GM21576 (cell line): Measurements from ENCODE around the gene TICAM2.
"Not testable (repeated sequence)": the region's sequence is repeated elsewhere in the genome, so short reads cannot be mapped to it uniquely, and the experiment has no call there.

Experiments
- ATAC-seq: cut with Tn5 transposase; IDR thresholded peaks from one replicate; pipeline ENCODE4 v1.9.1; 2021; ENCODE audit warnings: mild to moderate bottlenecking, moderate library complexity; ENCODE audit not compliant: unreplicated experiment

Gene TICAM2

GRCh38 chr5:115601701-115602590 is at the start of gene TICAM2:
TICAM2 (minus strand) TSS chr5:115602479; CDS start chr5:115581256, 21,223 bp downstream.
- peak; percentile 73 for ATAC-seq

DNA sequence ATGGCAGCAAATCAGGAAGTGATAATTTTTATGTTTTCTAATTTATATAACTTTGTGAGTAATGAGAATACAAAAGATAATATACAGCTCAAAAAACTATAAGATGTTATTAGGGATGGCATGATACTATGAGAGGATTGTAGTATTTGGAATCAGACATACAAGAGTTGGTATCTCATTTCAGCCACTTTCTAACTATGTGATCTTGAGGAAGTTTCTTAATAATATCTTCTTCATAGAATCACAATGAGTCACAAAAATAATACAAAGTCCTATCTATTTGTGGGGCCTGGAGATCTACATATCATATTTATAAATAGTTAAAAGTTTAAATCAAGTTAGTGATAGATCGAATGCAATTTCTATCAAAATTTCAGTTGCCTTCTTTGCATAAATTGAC is 47.3 kb upstream of the TICAM2 start:
- no peak for ATAC-seq

DNA sequence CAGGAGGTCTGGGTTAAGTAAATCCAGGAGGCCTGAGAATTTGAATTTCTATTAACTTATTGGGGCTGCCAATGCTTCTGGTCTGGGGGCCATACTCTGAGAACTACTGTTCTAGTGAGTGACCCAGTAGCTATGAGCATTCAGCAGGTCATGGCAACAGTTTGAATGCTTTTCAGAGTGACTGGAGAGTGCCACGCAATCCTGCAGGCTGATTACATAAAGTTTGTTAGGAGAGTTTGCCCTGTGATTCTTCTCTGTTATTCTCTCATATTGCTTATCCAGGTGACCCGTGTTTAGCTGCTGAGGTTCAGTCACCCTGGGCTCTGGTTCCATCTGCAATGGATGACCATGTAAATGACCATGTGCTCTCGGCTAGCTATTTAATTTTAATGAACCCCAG is 45.8 kb upstream of the TICAM2 start:
- ATAC-seq, result no peak

DNA sequence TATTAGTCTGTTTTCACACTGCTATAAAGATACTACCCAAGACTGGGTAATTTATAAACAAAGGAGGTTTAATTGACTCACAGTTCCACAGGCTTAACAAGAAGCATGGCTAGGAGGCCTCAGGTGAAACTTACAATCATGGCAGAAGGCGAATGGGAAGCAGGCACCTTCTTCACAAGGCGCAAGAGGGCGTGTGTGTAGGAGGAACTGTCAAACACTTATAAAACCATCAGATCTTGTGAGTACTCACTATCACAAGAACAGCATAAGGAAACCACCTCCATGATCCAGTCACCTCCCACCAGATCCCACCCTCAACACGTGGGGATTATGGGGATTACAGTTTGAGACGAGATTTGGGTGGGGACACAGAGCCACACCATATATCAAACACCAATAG is 43.1 kb upstream of the TICAM2 start:
- ATAC-seq, result not testable (repeated sequence)

- ATAC-seq, result no peak
Observed at GRCh38 chr5:115644046-115644445, 41.8 kb upstream of the TICAM2 start.

- ATAC-seq, result no peak
Observed at GRCh38 chr5:115641948-115642347, 39.7 kb upstream of the TICAM2 start.

DNA sequence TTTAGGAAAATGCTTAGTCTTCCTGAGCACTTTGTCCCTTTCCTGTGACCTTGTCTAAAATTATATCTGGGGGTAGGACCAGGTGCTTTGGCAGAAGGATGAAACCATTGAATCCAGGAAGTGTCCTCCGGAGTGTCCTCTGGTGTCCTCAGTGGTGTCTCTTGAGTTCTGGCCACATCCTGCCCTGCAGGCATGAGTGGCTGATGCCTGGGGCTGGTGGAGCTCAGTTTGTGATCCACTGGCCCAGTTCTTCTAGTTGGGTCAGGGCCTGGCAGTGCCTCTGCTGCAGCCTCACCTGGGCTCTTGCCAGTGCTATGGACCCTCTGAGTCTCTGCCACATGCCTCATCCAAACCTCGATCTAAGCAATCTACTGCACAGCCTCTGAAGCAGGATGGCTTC is 38.0 kb upstream of the TICAM2 start:
- ATAC-seq, result no peak

DNA sequence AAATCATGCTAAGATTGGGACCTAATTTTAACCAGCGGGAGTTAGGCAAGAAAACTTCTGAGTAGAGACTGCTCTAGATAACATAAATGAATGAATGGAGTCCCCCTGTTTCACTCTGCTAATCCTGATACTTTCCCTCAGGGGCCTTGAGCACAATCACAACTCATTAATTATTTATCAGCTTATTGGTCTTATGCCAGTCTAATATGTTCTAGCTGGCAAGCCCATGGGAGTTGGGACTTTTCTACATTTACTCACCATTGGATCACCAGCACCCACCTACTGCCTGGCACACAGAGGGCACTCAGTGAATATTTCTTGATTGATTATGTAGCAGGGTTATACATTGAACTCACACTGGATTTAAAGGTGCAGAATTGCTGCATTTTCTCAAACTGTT is 37.1 kb upstream of the TICAM2 start:
- ATAC-seq, result no peak

DNA sequence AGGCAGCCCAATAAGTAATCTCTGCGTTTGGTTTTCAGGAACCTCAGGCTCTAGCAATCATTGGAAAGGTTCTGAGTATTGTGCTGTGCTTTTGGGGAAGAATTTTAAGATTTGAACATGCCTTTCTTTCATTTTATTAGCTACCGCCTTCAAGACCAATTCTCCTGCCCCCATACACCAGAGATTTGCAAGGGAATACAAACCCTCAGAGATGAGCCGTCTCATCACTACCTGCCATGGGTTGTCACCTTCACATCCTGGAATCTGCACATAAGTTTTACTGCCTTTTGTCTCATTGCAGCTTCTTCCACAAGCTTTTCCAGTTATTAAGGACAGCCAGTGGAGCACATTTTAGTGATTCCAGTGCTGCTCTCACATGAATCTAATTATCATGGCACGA is 35.2 kb upstream of the TICAM2 start:
- no peak for ATAC-seq

DNA sequence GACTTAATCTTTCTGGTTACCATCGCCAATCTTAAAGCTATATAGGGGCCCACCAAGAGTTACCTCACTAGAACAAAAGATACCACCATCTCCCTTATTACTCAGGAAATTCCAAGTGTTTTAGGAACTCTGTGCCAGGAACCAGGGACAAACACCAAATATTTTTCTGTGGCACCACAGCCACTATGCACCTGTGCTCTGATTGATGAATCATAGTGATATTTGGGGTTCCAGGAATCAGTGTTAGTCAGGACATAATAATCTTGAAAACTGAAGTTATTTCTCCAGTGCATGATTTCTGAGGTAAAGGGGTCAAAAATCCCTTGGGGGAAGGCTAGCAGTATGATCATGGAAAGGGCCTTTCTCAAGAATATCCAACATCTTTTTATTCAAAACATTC is 33.7 kb upstream of the TICAM2 start:
- no peak for ATAC-seq

- ATAC-seq, result peak; percentile 64
Observed at GRCh38 chr5:115634343-115635132, 32.3 kb upstream of the TICAM2 start.

DNA sequence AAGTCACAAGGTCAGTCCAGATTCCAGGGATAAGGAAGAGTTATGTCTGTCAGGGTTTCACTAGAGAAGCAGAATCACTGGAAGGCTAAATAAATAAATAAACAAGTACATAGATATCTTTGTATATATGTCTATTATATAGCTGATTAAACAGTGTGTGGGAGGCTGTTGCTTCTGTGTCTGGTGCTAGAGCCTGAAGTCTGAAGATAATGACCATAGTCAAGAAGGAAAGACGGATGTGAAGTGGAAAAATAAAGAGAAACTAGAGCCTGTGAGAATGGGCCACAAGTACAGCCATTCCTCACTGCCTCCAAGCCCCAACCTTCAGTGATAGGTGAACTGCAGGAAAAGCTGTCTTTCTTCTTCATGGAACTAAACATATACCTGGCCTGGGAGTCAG is 27.6 kb upstream of the TICAM2 start:
- ATAC-seq, result no peak

GRCh38 chr5:115627295-115627865 is 25.1 kb upstream of the TICAM2 start:
- ATAC-seq, result no peak

DNA sequence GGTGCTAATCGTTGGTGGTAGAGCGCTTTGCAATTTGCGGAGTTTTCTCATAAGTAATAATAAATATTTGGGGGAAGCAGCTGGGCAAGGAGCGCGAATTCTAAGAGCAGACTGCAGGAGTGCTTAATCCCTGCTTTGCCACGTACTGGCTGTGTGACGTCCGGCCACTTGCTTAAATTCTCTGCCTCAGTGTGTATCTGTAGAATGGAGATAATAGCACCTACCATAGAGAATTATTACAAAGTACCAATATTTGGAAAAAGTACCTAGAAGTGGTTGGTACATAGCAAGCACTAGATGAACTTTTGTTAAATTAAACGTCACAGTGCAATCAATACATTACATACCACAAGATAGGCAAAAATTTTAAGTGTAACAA is 24.2 kb upstream of the TICAM2 start:
- ATAC-seq, result peak; percentile 33

GRCh38 chr5:115625579-115626444 is 23.5 kb upstream of the TICAM2 start, which contains the start of gene TMED7:
TMED7 (minus strand) TSS chr5:115626036; CDS start chr5:115625792, 244 bp downstream.
- ATAC-seq, result peak; percentile 89

- no peak for ATAC-seq
Observed at GRCh38 chr5:115624994-115625393, 22.7 kb upstream of the TICAM2 start.

GRCh38 chr5:115623658-115624057 is 21.4 kb upstream of the TICAM2 start:
- ATAC-seq, result no peak

DNA sequence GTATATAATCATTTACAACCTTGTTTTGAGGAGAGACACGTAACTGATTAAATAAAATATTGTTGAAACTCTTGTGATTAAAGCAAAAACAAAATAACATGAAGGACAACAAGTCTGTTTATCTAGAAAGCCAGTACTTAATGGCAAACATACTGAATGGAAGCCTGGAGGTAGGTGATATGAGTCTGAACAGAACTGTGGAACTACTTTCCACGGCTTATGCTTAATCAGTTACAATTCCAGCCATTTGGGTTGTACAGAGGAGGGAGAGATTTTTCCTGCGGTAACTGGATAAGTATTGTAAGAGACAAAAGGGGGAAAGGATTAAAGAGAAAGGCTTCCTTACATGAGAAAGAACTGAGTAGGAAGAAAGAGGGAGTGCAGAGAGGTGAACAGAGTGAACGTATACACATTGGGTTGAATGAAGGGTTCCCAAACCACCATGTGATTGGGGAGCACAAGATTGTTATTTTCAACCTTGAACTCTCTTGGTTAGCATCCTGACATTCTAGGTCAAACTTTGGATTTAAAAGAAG is 19.2 kb upstream of the TICAM2 start:
- no peak for ATAC-seq

DNA sequence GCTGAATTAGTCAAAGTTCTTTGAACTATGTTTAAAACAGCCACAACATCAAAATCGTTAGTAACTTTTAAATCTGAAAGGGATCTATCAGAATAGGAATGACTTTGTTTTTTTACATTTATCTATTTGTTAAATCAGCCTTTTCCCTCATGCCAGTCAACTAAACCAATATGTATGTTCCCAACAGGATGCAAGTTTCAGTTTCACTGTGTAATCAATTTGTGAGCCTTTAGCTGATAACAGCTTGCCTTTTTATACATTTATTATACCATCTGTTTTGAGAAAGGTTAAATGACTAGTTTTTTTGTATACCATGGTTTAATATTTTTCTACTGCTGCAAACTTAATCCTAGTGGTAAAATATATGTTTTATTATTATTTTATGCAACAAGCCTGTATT is 14.6 kb upstream of the TICAM2 start:
- ATAC-seq, result no peak

DNA sequence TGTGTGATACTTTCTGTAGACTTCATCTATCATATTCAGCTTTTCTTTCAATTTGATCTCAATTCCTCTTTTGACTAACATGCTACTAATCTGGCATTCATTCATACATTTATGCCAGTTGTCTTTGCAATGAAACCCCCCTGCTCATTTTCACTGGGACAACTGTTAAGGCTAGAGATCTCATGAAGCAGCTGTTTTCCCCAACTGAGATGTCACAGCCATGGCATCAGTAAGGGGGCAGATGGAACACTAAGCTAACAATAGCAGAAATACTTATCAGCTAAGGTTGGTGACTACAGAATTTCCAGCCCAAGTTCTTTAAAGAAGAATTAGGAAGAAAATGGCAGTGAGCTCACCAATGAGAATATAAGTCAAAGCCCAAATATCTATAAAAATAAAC is 14.2 kb upstream of the TICAM2 start:
- no peak for ATAC-seq
